Activated CD4-positive, alpha-beta T cell treated with anti-CD3 and anti-CD28 coated beads, Interleukin-2, Interleukin-6, amounts not matched to agents 100 ng/mL and 50 ng/mL, durations not matched to agents 16 hours and 8 hours (primary cell): Measurements from ENCODE around the gene FXYD4.
"Not testable (repeated sequence)": the region's sequence is repeated elsewhere in the genome, so short reads cannot be mapped to it uniquely, and the experiment has no call there.

Experiments used
- DNase-seq: peaks from one replicate; pipeline ENCODE4 v3.0.0-alpha.2; 2020

FXYD4 gene

GRCh38 chr10:43376828-43377423 lies 5.5 kb downstream of the FXYD4 start:
- no peak for DNase-seq

- no peak for DNase-seq
Observed at GRCh38 chr10:43377424-43377883, 6.0 kb downstream of the FXYD4 start.

DNA sequence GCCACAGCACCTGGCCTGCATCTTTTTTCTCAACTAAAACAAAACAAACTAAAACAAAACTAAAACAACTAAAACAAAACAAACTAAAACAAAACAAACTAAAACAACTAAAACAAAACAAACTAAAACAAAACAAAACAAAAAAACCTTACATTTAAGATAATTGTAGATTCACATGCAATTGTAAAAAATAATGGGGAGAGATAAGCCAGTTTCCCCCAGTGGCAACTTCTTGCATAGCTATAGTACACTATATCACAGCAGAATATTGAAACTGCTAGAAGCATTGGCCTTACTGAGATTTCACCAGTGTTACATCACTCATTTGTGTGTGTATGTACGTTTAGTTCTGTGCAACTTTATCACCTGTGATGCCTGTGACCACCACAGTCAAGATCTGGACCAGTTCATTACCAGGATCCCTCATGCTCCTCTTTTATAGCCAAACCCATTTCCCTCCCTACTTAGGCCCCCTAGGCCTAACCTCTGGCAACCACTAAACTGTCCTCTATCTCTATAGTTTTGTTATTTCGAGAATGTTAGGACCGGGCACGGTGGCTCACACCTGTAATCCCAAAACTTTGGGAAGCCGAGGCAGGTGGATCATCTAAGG lies 9.3 kb downstream of the FXYD4 start:
- DNase-seq: no peak

DNA sequence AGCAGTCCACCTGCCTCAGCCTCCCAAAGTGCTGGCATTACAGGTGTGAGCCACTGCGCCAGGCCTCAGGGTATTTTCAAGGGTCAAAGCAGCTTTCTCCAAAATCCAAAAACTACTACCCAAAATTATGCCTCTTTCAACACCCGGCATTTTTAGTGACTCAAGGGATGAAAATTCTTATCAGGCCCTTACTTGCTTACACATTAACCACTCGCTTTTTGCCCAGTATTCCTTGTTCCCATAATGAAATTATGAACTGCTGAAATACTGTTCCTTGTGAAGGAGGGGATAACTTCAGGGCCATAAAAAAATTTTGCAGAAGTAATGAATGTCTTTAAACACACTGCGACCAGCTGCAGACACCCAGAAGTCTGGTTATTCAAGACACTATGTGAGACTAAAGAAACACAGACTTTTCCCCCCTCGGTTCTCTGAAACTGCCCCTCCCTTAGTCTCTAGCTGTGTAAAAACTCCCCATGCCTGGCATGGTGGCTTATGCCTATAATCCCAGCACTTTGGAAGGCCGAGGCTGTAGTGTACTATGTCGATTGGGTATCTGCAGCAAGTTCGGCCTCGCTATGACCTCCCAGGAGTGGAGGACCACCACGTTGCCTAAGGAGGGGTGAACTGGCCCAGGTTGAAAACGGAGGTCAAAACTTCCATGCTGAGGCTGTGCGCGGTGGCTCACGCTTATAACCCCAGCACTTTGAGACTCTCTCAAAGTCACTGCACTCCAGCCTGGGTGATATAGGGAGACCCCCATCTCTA lies 12.0 kb downstream of the FXYD4 start:
- no peak for DNase-seq

DNA sequence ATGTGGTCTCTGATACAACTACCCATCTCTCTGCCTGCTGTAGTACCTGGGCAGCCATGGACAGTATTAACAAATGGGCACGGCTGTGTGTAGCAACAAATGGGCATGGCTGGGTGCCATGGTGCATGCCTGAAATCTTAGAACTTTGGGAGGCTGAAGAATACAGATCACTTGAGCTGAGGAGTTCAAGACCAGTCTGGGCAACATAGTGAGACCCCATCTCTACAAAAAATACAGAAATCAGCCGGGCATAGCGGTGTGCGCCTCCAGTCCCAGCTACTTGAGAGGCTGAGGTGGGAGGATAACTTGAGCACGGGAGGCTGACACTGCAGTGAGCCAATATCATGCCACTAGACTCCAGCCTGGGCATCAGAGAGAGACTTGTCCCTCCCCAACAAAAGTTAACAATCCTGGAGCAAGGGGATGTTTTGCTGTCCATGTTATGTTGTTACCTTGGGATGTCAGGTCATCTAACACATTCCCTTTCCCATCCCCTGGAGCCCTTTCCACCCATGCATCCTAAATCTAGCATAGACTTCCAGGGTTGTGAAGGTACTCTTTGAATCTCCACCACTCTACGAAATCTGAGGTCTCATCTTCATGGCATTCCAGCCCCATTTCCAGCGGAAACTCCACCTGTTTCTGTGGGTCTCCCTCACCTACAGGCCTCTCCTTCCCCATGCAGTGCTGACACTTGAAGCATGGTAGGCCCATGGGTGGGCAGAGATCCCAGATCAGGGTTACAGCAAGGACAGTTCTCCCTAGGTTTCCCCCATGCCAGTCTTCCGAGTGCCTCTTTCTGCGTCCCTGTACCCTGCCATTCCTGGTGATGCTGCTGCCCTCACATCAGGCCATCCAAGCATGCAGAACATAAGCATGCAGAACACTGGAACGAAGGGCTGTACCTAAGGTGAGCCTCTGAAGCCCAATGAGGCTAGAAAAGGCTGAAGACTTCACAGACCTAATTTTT lies 13.1 kb downstream of the FXYD4 start:
- DNase-seq: no peak

GRCh38 chr10:43385412-43386004 lies 14.1 kb downstream of the FXYD4 start:
- no peak for DNase-seq

- DNase-seq: no peak
Observed at GRCh38 chr10:43386549-43386948, 15.1 kb downstream of the FXYD4 start.

GRCh38 chr10:43386981-43387677 lies 15.7 kb downstream of the FXYD4 start:
- DNase-seq: no peak

DNA sequence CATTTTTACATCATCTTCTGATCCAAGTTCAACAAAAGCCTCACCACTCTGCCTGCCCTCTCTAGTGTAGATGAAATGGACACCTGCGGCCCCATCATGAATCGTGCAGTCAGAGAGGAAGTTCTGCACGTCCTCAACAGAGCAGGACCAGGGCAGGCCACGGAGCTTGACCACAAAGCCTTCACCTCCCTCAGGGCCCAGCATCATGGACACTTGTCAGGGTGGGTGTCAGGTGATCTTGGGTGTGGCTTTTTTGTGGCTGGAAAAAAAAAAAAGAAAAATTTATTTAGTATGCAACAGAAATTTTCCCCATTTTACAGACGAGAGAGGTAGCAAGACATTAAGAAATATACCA lies 16.2 kb downstream of the FXYD4 start:
- DNase-seq: no peak

GRCh38 chr10:43389867-43390266 lies 18.4 kb downstream of the FXYD4 start:
- DNase-seq: no peak

DNA sequence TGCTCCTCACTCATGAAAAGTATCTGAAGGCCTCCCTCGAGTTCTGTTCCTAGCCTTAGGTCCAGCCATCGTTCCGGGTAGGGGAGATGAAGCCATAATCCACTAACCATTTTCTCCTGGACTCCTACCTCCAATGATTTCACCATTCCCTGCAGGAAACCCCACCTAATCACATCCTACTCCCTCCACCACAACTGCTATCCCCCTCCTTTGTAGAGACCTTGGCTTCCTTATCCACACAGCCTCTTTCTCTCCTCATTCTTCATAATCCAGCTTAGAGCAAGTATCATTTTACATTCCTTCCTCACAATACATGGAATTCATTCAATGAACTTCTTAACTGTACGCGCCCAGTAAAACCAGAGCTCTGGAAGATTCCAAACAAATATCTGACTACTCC lies 18.9 kb downstream of the FXYD4 start:
- no peak for DNase-seq

GRCh38 chr10:43390759-43391158 lies 19.3 kb downstream of the FXYD4 start:
- no peak for DNase-seq

GRCh38 chr10:43391496-43391895 lies 20.1 kb downstream of the FXYD4 start:
- no peak for DNase-seq

DNA sequence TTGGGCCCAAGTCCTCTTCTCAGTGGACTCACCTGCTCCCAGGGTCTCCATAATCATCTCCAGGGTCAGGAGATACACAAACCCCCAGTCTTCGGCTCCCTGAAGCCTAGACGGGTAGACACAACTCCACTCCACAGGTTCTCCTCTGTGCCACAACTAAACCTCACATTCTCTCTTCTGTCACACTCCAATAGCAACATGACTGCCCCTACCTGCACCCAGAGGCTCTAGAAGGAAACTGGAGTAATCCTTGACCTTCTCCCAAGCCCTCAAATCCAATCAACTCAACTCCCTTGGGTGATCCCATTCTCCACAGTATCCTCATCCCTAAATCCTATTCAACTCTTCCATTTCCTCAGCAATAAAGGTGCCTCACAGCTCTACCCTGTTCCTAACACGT lies 21.3 kb downstream of the FXYD4 start:
- no peak for DNase-seq

DNA sequence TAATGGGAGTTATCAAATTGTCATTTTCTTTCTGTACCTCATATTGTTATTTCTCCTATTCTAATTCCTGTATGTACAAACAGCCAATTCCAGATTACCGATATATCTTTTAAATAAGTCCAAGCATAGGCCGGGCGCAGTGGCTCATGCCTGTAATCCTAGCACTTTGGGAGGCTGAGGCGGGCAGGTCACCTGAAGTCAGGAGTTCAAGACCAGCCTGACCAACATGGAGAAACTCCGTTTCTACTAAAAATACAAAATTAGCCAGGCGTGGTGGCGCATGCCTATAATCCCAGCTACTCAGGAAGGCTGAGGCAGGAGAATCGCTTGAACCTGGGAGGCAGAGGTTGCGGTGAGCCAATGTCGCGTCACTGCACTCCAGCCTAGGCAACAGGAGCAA lies 21.8 kb downstream of the FXYD4 start:
- not testable (repeated sequence) for DNase-seq

DNA sequence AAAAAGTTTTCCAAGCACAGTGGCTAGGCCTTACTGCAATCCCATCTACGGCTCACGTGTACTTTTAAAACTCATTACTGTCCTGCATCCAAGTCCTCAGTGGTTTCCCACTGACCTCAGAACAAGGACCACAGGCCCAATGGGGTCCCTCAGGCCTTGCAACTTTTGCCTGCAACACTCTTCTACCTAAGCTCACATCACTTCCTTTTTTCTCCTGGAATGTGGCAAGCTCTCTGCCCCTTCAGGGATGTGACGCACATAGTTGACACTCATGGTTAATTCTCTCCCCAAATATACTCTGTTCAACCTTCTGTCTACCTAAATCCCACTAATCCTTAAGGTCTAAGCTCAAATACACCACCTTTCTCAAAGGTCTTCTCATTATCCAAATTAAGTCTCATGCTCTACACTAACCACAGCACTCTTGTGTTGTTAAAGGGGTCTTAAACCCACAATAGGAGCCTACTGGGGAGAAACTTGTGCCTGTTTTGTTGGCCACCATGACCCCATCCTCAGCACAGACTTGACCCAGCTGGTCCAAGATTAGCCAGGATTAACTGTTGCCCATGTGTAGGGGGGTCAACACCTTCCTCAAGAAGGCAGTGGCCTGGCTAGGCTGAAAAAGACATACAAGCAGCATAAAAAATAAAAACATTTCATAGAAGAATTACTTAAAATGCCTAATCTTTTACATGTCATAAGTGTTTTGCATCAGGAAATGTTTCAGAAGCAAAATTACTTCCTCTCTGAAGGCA lies 22.3 kb downstream of the FXYD4 start:
- no peak for DNase-seq

DNA sequence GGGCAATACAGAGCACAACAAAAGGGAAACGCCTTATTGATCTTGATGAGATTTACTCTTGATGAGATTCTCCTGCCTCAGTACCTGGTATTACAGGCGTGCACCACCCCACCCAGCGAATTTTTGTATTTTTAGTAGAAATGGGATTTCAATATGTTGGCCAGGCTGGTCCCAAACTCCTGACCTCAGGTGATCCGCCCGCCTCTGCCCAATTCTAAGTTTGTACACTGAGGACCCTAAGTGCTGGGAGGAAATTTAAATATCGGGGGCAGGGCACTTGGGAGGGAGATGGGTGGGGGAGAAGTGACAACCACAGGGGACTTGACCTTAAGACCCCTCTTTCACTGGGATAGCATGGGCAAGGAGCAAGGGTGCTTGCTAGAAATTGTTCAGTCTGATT lies 23.4 kb downstream of the FXYD4 start:
- DNase-seq: no peak

DNA sequence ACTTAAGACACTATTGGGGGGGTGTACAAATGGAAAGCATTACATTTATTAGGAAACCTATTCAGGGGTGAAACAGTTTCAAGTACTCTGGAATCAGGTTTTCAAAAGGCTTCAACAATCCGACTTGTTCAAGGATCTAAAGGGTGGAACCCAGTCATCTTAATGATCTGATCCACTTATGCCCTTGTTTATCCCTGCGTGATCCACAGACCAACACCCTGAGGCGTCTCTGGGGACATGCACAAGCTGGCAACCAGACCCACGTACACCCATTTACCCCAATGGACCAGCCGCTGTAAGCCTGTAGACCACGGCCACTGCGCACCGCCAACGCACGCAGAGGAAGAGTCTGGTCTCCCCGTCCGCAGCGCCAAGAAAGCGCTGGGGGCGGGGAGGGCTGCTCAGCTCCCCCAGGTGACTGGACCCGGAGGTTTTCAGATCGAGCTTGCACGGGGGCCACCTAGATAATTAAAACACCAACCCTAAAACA lies 24.2 kb downstream of the FXYD4 start:
- peak; percentile 55 for DNase-seq

DNA sequence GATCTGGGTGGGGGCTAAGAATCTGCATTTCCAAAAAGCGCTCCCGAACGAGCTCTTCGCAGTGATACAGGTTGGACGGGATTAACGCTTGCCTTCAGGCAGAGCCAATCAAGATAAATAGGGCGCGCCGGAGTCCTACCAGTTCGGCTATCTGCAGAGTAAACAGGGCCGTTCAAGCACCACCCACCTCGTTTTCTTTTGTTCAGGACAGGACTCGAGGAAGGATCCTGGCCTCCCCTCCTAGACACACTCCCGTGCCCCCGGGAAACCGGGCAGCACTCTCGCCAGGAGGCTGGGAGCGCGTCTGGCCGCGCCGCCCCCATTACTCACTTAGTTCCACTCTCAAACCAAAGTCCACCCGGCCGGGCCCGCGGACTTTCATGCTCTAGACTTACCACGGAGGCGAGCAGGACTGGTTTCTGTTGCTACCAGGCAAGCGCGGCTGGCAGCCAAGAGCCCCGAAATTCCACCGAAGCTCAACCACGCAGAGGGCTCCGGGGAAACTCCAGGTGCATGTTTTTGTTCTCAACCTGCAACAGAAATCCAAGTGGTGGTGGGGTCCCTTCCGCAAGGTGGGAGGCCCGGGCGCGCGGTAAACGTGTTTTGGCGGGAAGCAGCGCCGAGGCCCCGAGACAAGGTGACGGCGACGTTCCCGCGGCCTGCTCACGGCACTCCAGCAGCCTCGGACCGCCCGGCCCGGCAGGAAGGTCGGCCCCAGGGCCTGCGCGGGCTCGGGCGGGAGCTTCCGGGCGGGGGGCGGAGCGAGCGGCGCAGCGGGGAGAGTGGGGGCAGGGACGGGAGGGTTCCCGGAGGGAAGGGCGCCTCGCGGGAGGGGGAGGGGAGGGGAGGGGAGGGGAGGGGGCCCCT lies 24.9 kb downstream of the FXYD4 start:
- peak; percentile 90 for DNase-seq
